HL-60 (cell line): Measurements from ENCODE around the gene AKAP7.

Source experiments
- DNase-seq, 2 experiments: peaks; one replicate each; pipeline ENCODE4 v3.0.0-alpha.2; 2010 to 2020; ENCODE audit warnings: low read depth in 1 of 2, low spot score in 1 of 2
- H3K27ac ChIP-seq: fragments of 250-450 bp; sonication (Bioruptor Pico); replicated peaks from 2 replicates; pipeline ENCODE4 v1.5.1; 2020; ENCODE audit warnings: mild to moderate bottlenecking, moderate library complexity
- H3K27me3 ChIP-seq: fragments of 250-450 bp; sonication (Bioruptor Pico); 2 replicates; pipeline ENCODE4 v1.5.1; 2021; ENCODE audit warnings: mild to moderate bottlenecking, moderate library complexity; ENCODE audit not compliant: insufficient read depth, poor library complexity, severe bottlenecking
- H3K4me3 ChIP-seq: replicated peaks from 2 replicates; pipeline ENCODE4 v1.5.1; 2011; ENCODE audit warnings: mild to moderate bottlenecking, control low read depth, low read length; ENCODE audit not compliant: insufficient read depth
- CTCF ChIP-seq: IDR thresholded peaks from one replicate; pipeline ENCODE4 v1.5.1; 2011; ENCODE audit warnings: low read length, control low read depth, inconsistent platforms; ENCODE audit not compliant: insufficient read depth
- GABPA ChIP-seq: IDR thresholded peaks from 2 replicates; pipeline ENCODE4 v1.6.1; 2012; ENCODE audit warnings: low read depth
- POLR2AphosphoS5 ChIP-seq: IDR thresholded peaks from 2 replicates; pipeline ENCODE4 v1.6.1; 2012; ENCODE audit warnings: low read depth
- REST ChIP-seq: IDR thresholded peaks from 2 replicates; pipeline ENCODE4 v1.6.1; 2012; ENCODE audit warnings: low read depth; ENCODE audit not compliant: insufficient replicate concordance
- SPI1 ChIP-seq: IDR thresholded peaks from 2 replicates; pipeline ENCODE4 v1.6.1; 2012; ENCODE audit warnings: low read depth, mild to moderate bottlenecking, borderline replicate concordance

The AKAP7 gene

GRCh38 chr6:131303338-131303930 lies 168.2 kb downstream of the AKAP7 start:
- no peak for DNase-seq
- no peak overlapping the region for H3K27ac ChIP-seq
- TF ChIP-seq CTCF (no peak), SPI1 (no peak), GABPA (no peak), REST (no peak), POLR2AphosphoS5 (no peak)
- no peaks in the 10 kb centered on the region for H3K27me3 ChIP-seq
- H3K4me3 ChIP-seq = no peak overlapping the region

DNA sequence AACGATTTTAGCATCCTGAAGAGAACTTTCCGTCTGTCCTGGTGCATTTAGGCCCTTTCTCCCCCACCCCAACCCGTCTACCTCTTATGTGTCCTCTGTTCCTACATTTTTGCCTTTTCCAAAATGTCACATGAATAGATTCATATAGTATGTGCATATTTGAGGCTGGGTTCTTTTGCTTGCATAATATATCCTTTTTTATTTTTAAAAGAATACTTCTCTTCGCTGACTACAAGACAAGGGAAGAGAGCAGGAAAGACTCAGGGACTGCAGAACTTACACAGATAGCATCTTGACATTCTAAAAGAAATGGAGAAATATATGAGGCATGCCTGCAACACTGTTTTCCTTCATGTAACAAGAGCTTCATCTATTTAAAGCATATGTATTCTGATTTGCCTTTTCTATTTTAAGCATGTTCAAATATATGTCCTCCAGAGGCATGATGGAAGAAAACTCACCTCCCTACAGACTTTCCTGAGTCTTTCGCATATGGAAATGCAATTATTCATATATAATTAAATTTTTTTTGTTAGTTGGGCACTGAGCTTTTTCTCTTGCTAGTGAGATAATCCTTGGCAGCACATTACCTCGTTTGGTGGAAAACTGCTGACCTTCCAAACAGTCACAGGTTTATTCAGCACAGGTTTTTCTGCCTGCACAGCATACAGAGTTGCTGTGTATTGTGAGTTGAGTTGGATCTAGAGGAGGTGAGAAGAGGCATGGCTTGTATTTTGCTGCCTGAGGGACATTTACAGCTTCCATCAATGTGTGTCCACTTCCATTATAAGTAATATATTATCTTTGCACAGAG lies 170.0 kb downstream of the AKAP7 start:
- no peak overlapping the region for H3K4me3 ChIP-seq
- no peak overlapping the region for H3K27ac ChIP-seq
- no peak for DNase-seq
- H3K27me3 ChIP-seq = no peaks in the 10 kb centered on the region
- TF ChIP-seq CTCF (no peak), POLR2AphosphoS5 (no peak), GABPA (no peak), REST (no peak), SPI1 (no peak)

DNA sequence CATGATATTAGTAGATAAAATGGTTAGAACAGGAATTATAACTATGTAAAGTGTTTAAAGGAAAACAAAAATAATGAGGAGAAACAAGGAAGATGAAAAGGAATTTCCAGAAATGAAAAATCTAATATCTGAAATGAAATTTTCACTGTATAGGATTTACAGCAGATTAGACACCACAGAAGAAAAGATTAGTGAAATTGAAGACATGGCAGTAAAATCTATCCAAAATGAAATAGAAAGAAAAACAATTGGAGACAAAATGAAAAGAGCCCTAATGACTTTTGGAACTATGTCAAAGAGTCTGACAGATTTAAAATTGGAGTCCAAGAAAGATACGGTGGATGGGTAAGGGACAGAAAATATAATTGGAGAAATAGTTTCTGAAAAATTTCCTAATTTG lies 174.2 kb downstream of the AKAP7 start:
- Histone ChIP-seq H3K27ac (no peak overlapping the region), H3K27me3 (no peaks in the 10 kb centered on the region), H3K4me3 (no peak overlapping the region)
- no peak for TF ChIP-seq CTCF
- DNase-seq = no peak

DNA sequence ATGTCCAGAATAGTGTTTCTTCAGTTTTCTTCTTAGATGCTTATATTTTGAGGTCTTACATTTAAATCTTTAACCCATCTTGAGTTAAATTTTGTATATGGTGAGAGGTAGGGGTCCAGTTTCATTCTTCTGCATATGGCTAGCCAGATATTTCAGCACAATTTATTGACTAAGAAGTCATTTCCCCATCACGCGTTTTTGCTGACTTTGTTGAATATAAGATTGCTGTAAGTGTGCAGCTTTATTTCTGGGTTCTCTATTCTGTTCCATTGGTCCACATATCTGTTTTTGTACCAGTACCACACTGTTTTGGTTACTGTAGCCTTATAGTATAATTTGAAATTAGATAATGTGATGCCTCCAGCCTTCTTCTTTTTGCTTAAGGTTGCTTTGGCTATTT lies 179.6 kb downstream of the AKAP7 start:
- H3K4me3 ChIP-seq = no peak overlapping the region
- no peak for TF ChIP-seq SPI1
- no peak for TF ChIP-seq GABPA
- TF ChIP-seq CTCF = no peak
- TF ChIP-seq REST = no peak
- no peak for TF ChIP-seq POLR2AphosphoS5
- H3K27me3 ChIP-seq = no peaks in the 10 kb centered on the region
- DNase-seq = no peak
- no peak overlapping the region for H3K27ac ChIP-seq
